Anterior cingulate cortex (tissue), 58 donors: Measurements from ENCODE around the gene GAMT.

ENCODE experiments used
- DNase-seq, 58 donors: peaks; one replicate each; lab custom pipeline; 2025; lab: John Stamatoyannopoulos, UW

The GAMT gene

DNA sequence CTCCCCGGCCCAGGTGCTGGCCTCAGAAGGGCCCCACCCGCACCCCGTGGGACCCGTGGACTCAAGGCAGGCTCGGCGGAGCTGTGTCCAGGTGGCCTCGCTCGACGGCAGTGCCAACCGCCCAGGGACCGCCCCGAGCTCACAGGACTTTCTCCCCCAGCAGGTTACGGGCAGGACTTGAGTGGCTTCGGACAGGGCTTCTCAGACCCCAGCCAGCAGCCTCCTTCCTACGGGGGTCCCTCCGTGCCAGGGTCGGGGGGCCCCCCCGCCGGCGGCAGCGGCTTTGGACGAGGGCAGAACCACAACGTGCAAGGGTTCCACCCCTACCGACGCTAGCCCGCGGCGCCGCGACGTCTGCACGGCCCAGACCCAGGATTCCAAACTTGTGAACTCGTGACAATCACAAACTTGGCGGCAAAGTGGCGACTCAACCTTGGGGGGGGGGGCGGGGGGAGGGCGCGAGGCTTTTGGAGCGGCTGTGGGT, 33.3 kb upstream of the GAMT start:
- DNase-seq, result no peak

DNA sequence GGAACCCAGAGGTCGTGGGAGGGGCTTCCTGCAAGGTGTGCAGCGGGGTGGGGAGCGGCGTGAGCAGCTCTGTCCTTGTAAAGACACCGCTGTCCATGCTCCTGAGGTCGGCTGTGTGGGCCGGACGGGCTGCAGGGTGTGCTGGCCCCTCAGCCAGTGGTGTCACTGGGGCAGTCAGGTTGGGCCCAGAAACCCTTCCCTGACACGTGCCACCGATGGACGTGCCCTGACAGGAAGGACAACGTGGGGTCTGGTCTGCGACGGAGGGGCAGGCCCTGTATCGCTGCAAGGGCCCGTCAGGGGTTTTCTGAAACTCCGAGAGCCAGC, 32.7 kb upstream of the GAMT start:
- DNase-seq, result no peak

DNA sequence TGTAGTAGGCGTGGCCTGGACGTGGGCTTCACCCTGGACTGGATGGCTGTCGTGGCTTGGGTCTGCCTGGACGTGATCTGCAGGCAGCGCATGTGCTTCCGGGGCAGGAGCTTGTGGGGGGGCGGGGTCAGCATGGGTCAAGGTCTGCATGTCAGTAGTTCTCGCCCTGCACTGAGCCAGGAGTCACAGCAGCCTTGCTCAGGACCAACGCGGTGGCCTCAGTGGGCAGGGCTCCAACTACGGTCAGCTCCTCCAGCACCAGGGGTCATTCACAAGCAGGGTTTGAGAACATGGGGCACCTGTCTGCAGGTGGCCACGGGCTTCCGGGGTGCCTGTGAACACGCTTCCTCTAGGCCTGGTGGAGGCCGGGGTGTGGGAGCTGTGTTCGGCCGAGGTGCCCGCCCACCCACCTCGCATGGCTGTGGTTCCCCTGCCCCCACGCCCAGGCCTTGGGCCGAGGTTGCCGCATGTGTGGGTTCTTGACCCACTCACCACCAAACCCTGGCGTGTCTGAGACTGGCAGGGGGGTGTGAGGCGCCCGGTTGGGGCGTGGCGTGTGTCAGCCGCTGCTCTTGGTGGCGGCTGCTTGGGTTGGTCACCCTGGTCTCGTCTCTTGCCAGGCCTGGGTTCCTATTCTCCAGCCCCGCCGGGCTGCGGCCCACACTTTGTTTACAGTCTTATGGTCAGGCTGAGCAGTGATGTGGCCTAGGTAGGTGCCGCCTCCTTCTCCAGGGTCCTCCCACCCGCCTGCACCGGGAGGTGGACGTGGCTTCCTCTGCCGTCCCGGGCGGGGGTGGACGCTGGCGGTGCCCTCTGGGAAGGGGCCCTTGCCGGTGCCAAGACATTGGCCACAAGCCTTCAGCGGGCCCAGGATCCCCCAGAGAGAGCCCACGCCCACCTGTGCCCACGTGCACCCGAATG, 32.0 kb upstream of the GAMT start:
- no peak for DNase-seq

DNA sequence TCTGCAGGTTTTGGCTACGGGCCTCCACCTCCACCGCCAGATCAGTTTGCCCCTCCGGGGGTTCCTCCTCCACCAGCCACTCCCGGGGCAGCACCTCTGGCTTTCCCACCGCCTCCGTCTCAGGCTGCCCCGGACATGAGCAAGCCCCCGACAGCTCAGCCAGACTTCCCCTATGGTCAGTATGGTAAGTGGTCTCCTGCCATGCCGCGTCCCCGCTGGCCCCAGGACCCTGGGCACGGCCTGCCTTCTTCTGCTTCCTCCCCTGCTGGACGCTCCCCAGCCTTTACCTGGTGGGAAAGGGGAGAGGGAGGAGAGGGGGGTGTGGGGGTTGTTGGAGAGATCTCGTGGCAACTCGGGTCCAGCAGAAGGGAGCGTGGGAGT, 31.2 kb upstream of the GAMT start:
- DNase-seq, result peak in 1 of 58 donors; percentile 14

DNA sequence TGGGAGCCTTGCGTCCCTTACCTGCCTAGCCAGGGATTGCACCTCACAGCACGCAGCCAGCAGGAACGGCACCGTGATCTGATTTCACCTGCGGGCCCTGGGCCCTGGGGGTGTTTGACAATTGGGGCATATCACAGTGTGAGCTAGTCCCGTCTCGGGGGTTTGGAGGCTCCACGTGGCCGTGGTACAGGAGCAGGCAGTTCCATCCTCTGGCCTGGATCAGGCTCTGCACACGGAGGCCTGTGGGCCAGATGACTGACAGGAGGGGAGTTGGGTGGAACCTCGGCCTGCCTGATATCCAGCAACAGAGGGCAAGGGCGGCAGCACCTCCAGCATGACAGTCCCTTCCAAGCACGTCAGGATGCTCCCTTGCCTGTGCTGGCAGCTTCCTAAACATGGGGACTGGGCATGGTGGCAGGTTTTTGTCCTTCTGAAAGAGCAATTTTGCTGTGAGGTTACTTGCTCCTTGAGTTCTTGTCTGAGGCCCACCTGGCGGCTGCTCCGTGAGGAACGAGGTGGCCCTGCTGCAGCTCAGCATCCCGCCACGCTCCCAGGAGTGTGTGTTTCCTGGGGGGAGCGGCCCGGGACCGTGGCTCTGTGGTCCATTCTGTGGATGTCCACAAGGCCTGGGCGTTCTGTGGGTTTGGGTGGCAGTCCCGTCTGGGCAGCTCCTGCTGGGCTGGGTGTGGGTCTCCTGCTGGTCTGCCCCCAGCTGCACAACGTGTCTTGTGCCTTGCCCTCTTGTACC, 30.6 kb upstream of the GAMT start:
- DNase-seq, result no peak

DNA sequence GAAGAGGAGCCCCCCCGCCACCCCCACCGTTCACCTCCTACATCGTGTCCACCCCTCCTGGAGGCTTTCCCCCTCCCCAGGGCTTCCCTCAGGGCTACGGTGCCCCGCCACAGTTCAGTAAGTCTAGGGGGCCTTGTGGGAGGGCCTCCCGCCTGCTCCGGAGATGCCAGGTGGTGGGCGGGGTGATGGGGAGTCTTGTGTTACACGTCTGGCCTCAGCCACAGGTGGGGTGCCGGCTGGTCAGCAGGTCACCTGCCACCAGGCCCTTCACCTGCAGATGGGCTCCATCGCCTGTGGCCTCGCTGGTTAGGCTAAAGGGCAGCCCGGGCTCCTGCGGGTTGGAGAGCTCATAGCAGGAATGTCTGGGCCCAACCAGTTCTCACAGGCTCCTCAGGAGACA, 28.9 kb upstream of the GAMT start:
- DNase-seq, result no peak

DNA sequence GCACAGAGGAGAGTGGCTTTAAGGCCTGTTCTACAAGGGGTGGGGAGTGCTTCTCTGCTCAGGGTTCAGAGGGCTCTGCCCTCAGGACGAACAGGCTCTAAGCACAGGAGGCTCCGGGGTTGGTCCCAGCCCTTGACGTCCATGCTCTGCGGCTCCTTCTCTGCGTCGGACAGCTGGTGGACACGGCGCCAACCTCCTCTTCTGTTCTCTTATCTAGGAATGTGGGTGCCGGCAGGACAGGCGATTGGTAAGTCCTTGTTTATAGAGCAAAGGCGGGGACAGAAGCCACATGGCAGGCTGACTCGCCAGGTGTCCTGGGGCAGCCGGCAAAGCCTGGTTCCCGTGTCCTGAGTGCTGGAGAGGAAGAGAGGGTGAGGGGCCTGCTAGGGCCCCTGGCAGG, 28.4 kb upstream of the GAMT start:
- no peak for DNase-seq

DNA sequence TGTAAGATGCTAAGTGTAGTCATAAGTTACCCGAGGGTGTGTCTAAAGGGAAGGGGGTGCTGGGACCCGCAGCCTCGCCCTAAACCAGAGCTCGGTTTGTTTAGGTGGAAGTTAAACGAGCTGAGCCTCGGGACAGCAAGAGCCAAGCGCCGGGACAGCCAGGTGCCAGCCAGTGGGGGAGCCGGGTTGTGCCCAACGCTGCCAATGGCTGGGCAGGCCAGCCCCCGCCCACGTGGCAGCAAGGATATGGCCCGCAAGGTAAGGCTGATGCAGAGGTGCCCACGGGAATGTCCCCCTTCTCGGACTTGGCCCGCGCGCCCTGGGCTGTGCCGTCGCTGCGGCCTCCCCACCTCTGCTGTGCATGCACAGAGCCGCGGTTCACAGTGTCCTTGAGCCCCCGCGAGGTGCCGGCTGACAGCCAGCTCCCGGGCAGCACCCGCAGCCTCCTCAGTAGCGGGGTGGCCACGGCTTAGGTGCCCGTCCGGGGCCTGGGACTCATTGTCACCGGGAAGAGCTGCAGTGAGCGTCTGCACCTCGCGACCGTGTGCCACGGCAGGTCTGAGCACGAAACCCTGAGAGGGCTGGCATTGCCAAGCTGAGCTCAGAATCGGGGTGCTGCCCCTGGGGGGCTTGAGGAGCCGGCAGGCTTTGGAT, 27.5 kb upstream of the GAMT start:
- no peak for DNase-seq

DNA sequence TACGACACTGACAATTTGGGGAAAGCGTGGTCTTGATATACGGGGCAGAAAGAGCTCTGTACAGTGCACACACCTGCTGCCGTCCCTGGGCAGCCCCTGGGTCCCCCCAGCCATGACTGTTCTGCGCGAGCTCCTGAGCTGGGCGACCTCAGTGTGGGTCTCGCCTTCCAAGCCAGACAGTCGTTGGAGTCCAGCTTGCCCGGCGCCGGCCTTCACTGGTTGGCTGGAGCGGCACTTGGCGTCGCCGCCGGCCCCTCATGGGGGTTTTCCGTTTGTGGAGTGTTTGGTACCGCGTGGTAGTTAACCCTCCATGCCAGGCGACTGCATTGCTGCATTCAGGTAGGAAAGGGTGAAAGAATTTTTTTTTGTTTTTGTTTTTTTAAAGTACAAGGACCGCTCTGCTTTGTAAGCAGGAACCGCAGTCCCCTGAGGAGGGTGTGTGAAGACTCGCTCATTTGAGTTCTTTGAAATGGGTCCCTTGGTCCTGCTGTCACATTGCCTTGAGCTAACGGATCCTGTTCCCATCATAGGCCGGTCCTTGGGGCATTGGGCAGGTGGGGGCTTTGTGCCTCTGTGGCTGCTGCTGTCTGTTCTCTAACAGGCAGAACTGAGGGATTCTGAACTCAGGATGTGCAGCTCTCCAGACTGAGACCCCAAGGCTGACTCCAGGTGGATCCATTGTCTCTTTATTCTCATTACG, 26.0 kb upstream of the GAMT start:
- DNase-seq, result peak in 14 of 58 donors; percentile 7 to 58 (median 32)

DNA sequence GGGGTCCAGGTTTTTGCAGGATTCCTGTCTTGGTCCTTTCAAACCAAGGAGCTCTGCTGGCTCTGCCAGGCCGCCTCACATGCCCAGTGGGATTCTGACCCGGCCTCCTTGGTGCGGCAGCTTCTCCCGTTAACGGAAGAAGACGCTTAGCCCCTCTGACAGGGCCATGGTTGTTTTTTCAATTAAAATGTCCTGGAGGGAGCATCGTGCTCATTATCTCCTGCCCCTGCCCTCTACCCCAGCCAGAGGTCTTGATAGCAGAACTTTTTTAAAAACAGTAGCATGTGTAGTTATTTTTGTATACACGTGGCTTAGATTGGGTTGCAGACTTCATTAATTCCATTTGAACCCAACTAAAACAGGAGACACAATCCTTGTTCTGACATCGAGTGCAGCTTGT, 25.4 kb upstream of the GAMT start:
- no peak for DNase-seq

DNA sequence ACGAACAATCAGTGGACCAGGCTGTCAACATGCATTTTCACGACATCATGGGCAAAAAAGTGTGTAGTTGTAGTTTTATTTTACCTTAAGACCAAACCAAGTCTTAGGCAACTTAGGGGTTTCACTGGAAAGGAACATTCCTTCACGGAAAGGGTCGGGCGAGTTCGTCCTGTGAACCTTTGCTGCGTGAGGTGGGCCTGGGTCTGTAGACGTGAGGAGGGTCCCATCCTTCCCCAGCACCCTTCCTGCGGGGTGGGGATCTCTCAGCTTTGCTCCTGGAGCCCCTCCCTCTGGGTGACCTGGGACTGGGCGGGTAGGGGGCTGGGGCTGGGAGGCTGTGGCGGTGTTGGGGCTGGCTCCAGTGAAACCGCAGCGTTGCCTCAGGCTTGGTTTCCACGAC, 24.6 kb upstream of the GAMT start:
- no peak for DNase-seq

DNA sequence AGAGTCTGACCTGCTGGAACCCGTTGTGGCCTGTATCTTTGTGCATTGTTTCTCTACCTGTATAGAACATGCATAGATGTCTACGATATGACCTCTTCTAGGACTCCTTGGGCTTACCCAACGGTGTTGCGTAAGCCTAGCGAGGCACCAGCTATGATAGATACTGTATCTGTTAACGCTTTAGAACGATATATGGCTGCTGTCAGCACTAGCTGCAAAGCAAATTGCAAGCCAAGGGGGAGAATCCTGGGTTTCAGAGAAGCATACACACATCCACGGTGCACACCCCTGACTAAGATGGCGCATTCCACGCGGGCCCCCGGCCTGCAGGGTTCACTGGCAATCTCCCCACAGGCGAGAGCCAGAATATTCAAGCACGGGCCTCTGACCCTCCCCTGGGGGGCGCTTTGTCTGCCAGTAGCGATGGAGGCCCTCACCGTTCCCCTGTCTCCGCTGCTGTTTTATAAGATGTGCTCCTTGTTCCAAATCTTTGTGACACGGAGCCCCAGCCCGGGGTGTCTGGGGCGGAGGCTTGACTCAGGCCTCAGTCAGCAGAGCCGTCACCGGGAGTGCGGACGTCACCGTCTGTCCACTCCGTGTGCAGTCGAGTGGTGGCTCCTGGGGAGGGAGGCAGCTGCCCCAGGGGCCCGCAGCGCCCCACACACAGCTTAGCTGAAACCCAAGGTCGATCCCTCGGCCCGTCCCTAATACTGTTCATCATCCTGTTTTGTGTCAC, 23.9 kb upstream of the GAMT start:
- DNase-seq, result no peak

DNA sequence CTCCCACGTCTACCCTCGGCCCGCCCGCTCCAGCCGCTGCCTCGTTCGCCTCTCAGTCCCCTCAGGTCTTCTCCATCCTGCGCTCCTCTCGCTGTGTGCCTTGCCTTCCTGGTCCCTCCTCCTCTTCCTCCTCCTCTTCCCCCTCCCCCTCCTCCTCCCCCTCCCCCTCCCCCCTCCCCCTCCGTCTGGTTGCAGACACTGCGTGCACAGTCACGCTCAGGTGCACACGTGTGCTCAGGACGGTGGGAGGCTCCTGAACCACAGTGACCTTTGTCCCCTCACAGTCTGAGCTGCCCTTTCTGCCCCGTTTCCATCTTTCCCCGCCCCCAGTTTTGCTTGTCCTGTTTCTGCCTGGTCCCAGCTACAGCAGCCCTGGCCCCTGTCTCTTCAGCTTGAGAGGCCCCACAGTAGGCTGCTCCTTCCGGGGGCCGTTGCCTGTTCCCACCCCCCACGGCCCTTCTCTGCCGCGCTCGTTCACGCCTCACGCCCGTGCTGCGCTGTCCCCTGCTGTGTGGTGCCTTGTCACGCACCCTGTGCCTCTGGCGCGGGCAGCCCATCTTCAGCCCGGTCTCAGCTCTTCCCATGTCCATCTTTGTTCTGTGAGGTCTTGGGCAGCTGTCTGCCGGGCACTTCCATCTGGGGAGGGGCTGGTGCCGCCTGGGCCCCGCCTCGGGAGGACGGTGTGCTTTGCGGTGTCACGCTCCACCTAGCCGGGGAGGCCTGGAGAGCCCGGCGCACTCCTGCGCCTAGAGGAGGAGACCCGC, 23.0 kb upstream of the GAMT start:
- DNase-seq, result no peak

DNA sequence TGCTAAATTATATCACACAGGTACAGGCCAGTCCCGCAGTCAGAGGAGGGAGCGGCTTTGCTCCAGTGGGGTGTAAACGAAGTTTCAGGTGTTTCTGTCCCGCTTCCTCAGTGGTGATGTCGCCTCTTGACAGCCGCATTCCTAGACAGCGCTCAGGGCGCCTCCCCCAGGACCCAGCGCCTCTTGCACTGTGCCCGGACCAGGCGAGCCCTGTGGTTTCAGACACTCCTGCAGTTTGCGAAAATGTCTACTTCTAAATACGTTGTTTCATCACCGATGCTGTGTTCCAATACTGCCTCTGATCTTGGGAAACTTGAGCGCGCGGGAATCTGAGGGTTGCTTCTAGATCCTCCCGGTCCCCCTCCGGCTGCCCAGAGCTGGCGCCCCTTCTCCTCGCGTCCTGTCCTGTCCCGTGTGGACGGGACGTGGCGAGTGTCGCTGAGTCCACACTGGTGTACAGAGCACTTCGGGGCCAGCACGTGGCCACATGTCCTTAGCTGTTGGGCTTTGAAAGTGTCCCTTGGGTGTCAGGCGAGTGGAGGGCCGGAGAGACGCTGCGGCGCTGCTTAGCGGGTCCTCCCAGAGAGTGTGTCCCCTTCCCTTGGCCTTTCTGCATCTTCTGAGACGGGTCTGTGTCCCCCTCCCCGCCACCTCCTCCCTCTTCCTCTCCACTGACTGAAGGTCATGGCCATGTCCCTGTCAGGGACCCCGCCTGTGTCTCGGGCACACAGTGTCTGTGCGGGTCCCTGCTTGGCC, 22.3 kb upstream of the GAMT start:
- no peak for DNase-seq

DNA sequence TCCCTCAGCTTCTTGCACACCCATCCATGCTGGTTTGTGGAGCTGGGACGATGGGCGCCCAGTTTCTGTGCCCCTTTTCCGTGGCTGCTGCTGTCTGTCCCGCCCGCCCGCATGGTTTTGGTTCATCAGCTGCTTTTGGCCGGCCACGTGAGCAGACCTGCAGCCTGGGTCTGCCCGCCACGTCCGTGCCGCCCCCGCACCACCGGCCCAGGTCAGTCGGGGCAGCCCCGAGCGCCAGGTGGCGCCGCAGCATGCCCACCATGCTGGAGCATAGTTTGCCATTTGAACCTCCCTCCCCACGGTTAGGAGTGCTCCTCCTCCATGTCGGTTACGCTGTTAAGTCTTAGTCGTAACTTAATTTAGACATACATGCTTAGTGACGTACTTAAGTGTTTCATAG, 21.6 kb upstream of the GAMT start:
- DNase-seq, result no peak

DNA sequence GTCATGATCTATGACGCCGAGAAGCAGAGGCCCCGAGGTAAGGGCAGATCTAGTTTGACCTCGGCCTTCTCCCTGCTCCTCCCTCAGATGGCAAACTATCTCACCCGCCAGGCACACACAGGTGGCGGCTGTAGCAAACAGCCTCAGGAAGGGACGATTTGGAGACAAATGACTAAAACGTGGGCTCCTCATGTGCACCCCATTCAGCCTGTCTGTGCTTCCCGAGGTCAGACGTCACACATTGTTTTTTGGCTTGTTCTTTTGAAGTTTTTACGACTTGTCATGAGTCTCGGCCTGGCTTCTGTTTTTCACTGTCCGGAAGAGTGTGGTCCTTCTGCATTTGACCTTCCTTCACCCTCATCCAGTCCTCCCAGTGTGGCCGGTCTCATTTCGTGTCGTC, 21.0 kb upstream of the GAMT start:
- DNase-seq, result no peak

DNA sequence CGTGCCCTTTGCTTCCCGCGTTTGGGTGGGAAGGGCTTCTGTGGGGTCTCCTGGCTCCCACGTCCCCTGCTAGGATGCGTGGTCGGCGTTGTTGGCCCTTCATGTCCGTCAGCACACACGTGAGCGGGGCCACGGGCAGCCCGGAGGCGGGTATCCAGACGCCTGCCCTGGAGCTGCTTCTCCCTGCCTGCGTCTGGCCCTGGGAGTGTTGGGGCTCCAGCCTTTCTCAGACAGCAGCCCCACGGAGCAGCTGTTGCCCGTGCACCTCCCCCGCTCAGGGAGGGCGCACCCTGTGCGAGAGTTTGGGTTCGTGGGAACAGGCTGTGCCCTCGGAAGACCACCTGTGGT, 20.6 kb upstream of the GAMT start:
- no peak for DNase-seq

DNA sequence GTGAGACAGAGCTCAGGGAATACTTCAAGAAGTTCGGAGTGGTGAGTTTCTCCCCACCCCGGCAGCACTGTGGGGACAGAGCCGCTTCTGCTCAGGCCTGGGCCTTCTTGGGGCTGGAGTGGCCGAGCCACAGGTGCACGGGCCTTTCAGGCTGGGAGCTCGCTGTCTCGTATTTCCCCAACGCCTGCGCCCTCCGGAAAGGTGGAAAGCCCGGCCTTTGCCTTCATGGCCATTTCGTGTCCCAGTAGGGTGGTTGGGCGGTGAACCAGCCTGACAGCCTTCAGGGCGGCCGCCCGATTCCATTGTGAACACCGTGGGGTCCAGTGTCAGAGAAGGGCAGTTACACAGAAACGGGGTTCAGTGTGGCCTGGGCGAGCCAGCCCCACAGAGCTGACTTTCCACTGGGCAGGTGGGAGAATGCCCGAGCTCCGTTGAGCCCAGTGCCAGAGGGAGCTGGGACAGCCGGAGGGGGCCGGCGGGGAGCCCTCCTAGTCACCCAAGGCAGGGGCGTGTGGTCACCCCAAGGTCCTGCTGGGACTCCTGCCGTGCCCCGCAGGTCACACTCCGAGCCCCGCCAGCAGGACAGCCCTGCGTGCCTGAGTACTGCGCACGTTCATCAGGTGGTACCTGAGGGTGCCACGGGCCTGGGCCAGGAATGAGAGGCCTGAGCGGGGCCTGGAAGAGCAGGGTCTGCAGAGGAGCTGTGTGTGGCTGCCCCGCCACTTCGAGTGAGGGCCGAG, 20.0 kb upstream of the GAMT start:
- no peak for DNase-seq
